Ovary (tissue), 9 donors: ENCODE measurements around the gene UCK2. TPM values are rescaled to one million over a fixed set of nuclear protein-coding genes. Genes with fewer than 3 reads are reported as not detected.

Source experiments
- DNase-seq, 5 donors: peaks; one replicate each; pipeline ENCODE4 v3.0.0-alpha.2; 2019 to 2020
- H3K27ac ChIP-seq, 2 donors: fragments of 200-600 bp; one replicate each; pipeline versions ENCODE4 v1.5.1 to v1.8.0; 2019 to 2022
- H3K27me3 ChIP-seq: fragments of 200-600 bp; one replicate; pipeline ENCODE4 v1.8.0; 2022
- H3K36me3 ChIP-seq: fragments of 200-600 bp; sonication (generic); one replicate; pipeline ENCODE4 v1.5.1; 2019
- H3K4me1 ChIP-seq: one replicate; pipeline ENCODE4 v1.8.1; 2013; ENCODE audit warnings: mild to moderate bottlenecking, moderate library complexity; ENCODE audit not compliant: insufficient read depth
- H3K4me3 ChIP-seq: fragments of 200-600 bp; sonication (generic); one replicate; pipeline ENCODE4 v1.5.1; 2017
- H3K9me3 ChIP-seq, 2 donors: fragments of 200-600 bp in 1 of 2; sonication (generic) in 1 of 2; one replicate each; pipeline versions ENCODE4 v1.5.1 to v1.8.1; 2013 to 2019; ENCODE audit warnings: mild to moderate bottlenecking in 1 of 2, moderate library complexity in 1 of 2
- CTCF ChIP-seq, 3 donors: fragments of 450-650 bp in 2 of 3; fragments of 200-600 bp in 1 of 3; IDR thresholded peaks; one replicate each; pipeline versions ENCODE4 v1.5.1 to v1.8.0; 2016 to 2022; ENCODE audit warnings: antibody characterized with exemption in 3 of 3, mild to moderate bottlenecking in 1 of 3
- EP300 ChIP-seq: sonication (generic); formaldehyde crosslinking; IDR thresholded peaks from one replicate; pipeline ENCODE4 v1.6.1; 2017; ENCODE audit warnings: antibody characterized with exemption
- POLR2A ChIP-seq: fragments of 450-650 bp; IDR thresholded peaks from one replicate; pipeline ENCODE4 v1.6.1; 2017; ENCODE audit warnings: antibody characterized with exemption, mild to moderate bottlenecking, moderate library complexity
- WGBS, 3 donors: extraction: QIAGEN DNeasy Blood & Tissue Kit in 1 of 3; methylation state at CpG; one replicate each; pipeline versions ENCODE4 v1.1.5 to v1.1.7; 2013 to 2017; 5-methylcytosine and 5-hydroxymethylcytosine counted together
- intact Hi-C, 4 donors: fragments of 100-400 bp; cut with DNase I; formaldehyde crosslinking; loops; one replicate each; pipeline versions ENCODE4 v1.11.0 to v1.15.1; 2022 to 2023
- polyA plus RNA-seq, 2 donors: library from polyadenylated mRNA; stranded (reverse); fragments of 200-250 nt in 1 of 2; fragments of 350-450 nt in 1 of 2; fragmentation: Illumina TruSeq in 1 of 2; extraction: RNeasy Lipid Tissue Mini Kit (QIAGEN cat#74804) in 1 of 2; gene quantifications; one replicate each; pipeline ENCODE4 v1.2.3, GENCODE V29; 2013 to 2014
- total RNA-seq, 7 donors: library from RNA; depleted of rRNA in 2 of 7; stranded (reverse); fragments of >200 nt in 2 of 7; fragmentation: NEBNext Ultra II Directional in 3 of 7; extraction: Animal tissue kit (Norgen Biotek cat#: 25700) in 3 of 7; gene quantifications; one replicate each; pipeline versions ENCODE4 v1.1.0 to v1.2.4, GENCODE V29; 2016 to 2023
- donor health status: DM: no; HTN: no; CAD: no; lungs with moderate emphysema.
- donor health status: DM: no; HTN: no; CAD: no.
- donor health status: Bipolar disorder and iron deficiency.
- donor health status: DM: yes; HTN: yes; CAD: no.
- donor health status: DM: no; HTN: no; CAD: no.
- donor health status: DM: yes; HTN: yes; CAD: no.

Gene UCK2
- total and polyA plus RNA-seq, 9 donors, result 7.3 to 22.7 (median 16.4) TPM

GRCh38 chr1:165891111-165891860, 63.9 kb downstream of the UCK2 start:
- no peak for DNase-seq
- WGBS, 3 donors, result 85 to 89% (median 86%) methylated on average over 7 of the region's 7 CpGs
- Histone ChIP-seq H3K4me1 (no peaks in the 10 kb centered on the region), H3K27me3 (no peaks in the 10 kb centered on the region), H3K27ac (no peak overlapping the region), H3K36me3 (no peaks in the 10 kb centered on the region), H3K4me3 (no peak overlapping the region), H3K9me3 (no peaks in the 10 kb centered on the region)
- TF ChIP-seq POLR2A (no peak), EP300 (no peak), CTCF (IDR thresholded peaks at IDR 0.05) (no peak)
- intact Hi-C loops, result no loop called here

DNA sequence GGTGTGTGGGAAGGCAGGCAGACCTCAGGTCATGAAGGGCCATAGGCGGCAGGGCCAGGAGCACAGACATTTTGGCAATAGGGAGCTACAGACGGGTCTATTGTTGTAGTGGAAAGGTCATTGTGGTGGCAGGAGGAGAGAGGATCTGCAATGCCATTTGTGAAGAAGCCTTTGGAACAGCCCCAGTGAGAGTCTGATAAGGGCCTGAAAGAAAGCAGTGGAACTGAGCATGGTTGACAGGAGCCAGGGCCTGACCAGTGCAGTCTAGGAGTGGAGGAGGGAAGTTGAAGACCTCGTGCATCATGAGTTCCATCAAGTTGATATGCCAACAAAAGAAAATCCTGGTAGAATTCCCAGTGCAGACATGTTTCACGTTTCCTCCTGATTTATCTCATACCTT, 65.5 kb downstream of the UCK2 start:
- intact Hi-C loops, result no loop called here
- 74 to 82% (median 79%) methylated on average over 4 of the region's 4 CpGs for WGBS, 3 donors
- no peak for DNase-seq
- no peaks in the 10 kb centered on the region for H3K36me3 ChIP-seq
- no peaks in the 10 kb centered on the region for H3K4me1 ChIP-seq
- H3K27ac ChIP-seq, result no peak overlapping the region
- H3K4me3 ChIP-seq, result no peak overlapping the region
- no peaks in the 10 kb centered on the region for H3K27me3 ChIP-seq
- TF ChIP-seq CTCF (IDR thresholded peaks at IDR 0.05) (no peak), POLR2A (no peak), EP300 (no peak)
- no peaks in the 10 kb centered on the region for H3K9me3 ChIP-seq

GRCh38 chr1:165893507-165893906, 66.1 kb downstream of the UCK2 start:
- intact Hi-C loops, result no loop called here
- DNase-seq, result no peak
- WGBS, 3 donors, result 78 to 85% (median 83%) methylated on average over 2 of the region's 2 CpGs
- no peaks in the 10 kb centered on the region for H3K9me3 ChIP-seq
- H3K27me3 ChIP-seq, result no peaks in the 10 kb centered on the region
- TF ChIP-seq POLR2A (no peak), EP300 (no peak), CTCF (IDR thresholded peaks at IDR 0.05) (no peak)
- no peaks in the 10 kb centered on the region for H3K36me3 ChIP-seq
- H3K4me3 ChIP-seq, result no peak overlapping the region
- H3K4me1 ChIP-seq, result no peaks in the 10 kb centered on the region
- H3K27ac ChIP-seq, result no peak overlapping the region

GRCh38 chr1:165894591-165894990, 67.2 kb downstream of the UCK2 start:
- Histone ChIP-seq H3K27me3 (no peaks in the 10 kb centered on the region), H3K4me3 (no peak overlapping the region), H3K4me1 (no peaks in the 10 kb centered on the region), H3K36me3 (no peaks in the 10 kb centered on the region), H3K9me3 (no peaks in the 10 kb centered on the region), H3K27ac (no peak overlapping the region)
- 72 to 83% (median 73%) methylated on average over 4 of the region's 4 CpGs for WGBS, 3 donors
- intact Hi-C loops, result no loop called here
- no peak for DNase-seq
- TF ChIP-seq CTCF (IDR thresholded peaks at IDR 0.05) (no peak), EP300 (no peak), POLR2A (no peak)
